IPS-NIHi7 (cell line): Measurements from ENCODE around the gene PDYN.

Experiments used
- DNase-seq: peaks from one replicate; pipeline ENCODE4 v3.0.0; 2012; ENCODE audit warnings: mixed read lengths; ENCODE audit errors: extremely low spot score

The PDYN gene

GRCh38 chr20:1951436-1952115, 42.3 kb downstream of the PDYN start:
- DNase-seq: no peak

GRCh38 chr20:1950836-1951235, 43.0 kb downstream of the PDYN start:
- DNase-seq: peak; percentile 41

- DNase-seq: no peak
Measured at GRCh38 chr20:1949347-1950100, 44.3 kb downstream of the PDYN start.

GRCh38 chr20:1947535-1947846, 46.4 kb downstream of the PDYN start:
- DNase-seq: no peak

- DNase-seq: peak; percentile 88
Measured at GRCh38 chr20:1946762-1947534, 46.9 kb downstream of the PDYN start.

GRCh38 chr20:1946442-1946761, 47.5 kb downstream of the PDYN start:
- DNase-seq: no peak

- DNase-seq: no peak
Measured at GRCh38 chr20:1945660-1946059, 48.2 kb downstream of the PDYN start.

- no peak for DNase-seq
Measured at GRCh38 chr20:1945134-1945618, 48.7 kb downstream of the PDYN start.

- no peak for DNase-seq
Measured at GRCh38 chr20:1944345-1945091, 49.3 kb downstream of the PDYN start.

GRCh38 chr20:1943275-1944002, 50.4 kb downstream of the PDYN start:
- no peak for DNase-seq

GRCh38 chr20:1942486-1943274, 51.2 kb downstream of the PDYN start:
- no peak for DNase-seq

GRCh38 chr20:1942061-1942460, 51.8 kb downstream of the PDYN start:
- no peak for DNase-seq

GRCh38 chr20:1941226-1941625, 52.6 kb downstream of the PDYN start:
- no peak for DNase-seq

- no peak for DNase-seq
Measured at GRCh38 chr20:1940581-1940980, 53.3 kb downstream of the PDYN start.

GRCh38 chr20:1939270-1939595, 54.6 kb downstream of the PDYN start:
- no peak for DNase-seq

- DNase-seq: no peak
Measured at GRCh38 chr20:1938464-1939269, 55.2 kb downstream of the PDYN start.

- no peak for DNase-seq
Measured at GRCh38 chr20:1937316-1937976, 56.4 kb downstream of the PDYN start.

- DNase-seq: no peak
Measured at GRCh38 chr20:1935696-1936366, 58.0 kb downstream of the PDYN start.
